MM.1S (cell line): ENCODE data around the gene SRPK2.

ENCODE experiments used
- DNase-seq: peaks from one replicate; pipeline ENCODE4 v3.0.0-alpha.2; 2015
- H2AFZ ChIP-seq: fragments of 300-600 bp; sonication (generic); 2 replicates; pipeline ENCODE4 v1.6.0; 2016; ENCODE audit warnings: antibody characterized with exemption, low read length
- H3F3A ChIP-seq: fragments of 300-600 bp; sonication (generic); 2 replicates; pipeline ENCODE4 v1.6.1; 2016; ENCODE audit warnings: mild to moderate bottlenecking, antibody characterized with exemption, low read length, moderate library complexity, mixed read lengths; ENCODE audit not compliant: insufficient read depth
- H3K27ac ChIP-seq: fragments of 300-600 bp; sonication (generic); 2 replicates; pipeline ENCODE4 v1.5.1; 2016; ENCODE audit warnings: mild to moderate bottlenecking, low read length
- H3K27me3 ChIP-seq: fragments of 300-600 bp; sonication (generic); replicated peaks from 2 replicates; pipeline ENCODE4 v1.6.0; 2016; ENCODE audit warnings: low read length; ENCODE audit not compliant: insufficient read depth
- H3K36me3 ChIP-seq: fragments of 300-600 bp; sonication (generic); replicated peaks from 2 replicates; pipeline ENCODE4 v1.6.1; 2016; ENCODE audit warnings: mild to moderate bottlenecking, low read length, mixed read lengths; ENCODE audit not compliant: insufficient read depth
- H3K4me1 ChIP-seq: fragments of 300-600 bp; sonication (generic); 2 replicates; pipeline ENCODE4 v1.6.1; 2016; ENCODE audit warnings: low read length, mixed read lengths
- H3K4me2 ChIP-seq: fragments of 300-600 bp; sonication (generic); 2 replicates; pipeline ENCODE4 v1.6.0; 2016; ENCODE audit warnings: low read depth, low read length
- H3K4me3 ChIP-seq: fragments of 300-600 bp; sonication (generic); 2 replicates; pipeline ENCODE4 v1.5.1; 2016; ENCODE audit warnings: low read length, mixed read lengths
- H3K79me2 ChIP-seq: fragments of 300-600 bp; sonication (generic); 2 replicates; pipeline ENCODE4 v1.6.1; 2016; ENCODE audit warnings: mixed run types, low read length, mixed read lengths
- H3K9ac ChIP-seq: fragments of 300-600 bp; sonication (generic); 2 replicates; pipeline ENCODE4 v1.6.1; 2016; ENCODE audit warnings: low read length, mixed read lengths
- H3K9me2 ChIP-seq: fragments of 300-600 bp; sonication (generic); replicated peaks from 2 replicates; pipeline ENCODE4 v1.6.1; 2016; ENCODE audit warnings: mild to moderate bottlenecking, low read length, mixed read lengths; ENCODE audit not compliant: insufficient read depth
- H3K9me3 ChIP-seq: fragments of 300-600 bp; sonication (generic); replicated peaks from 2 replicates; pipeline ENCODE4 v1.6.1; 2016; ENCODE audit warnings: mild to moderate bottlenecking, low read length, mixed read lengths; ENCODE audit not compliant: insufficient read depth
- H4K20me1 ChIP-seq: fragments of 300-600 bp; sonication (generic); 2 replicates; pipeline ENCODE4 v1.6.1; 2016; ENCODE audit warnings: mild to moderate bottlenecking, low read length, moderate library complexity, mixed read lengths; ENCODE audit not compliant: insufficient read depth
- CTCF ChIP-seq: fragments of 300-600 bp; sonication (generic); IDR thresholded peaks from 2 replicates; pipeline ENCODE4 v1.5.1; 2016; ENCODE audit warnings: antibody characterized with exemption, low read length, mixed read lengths
- EZH2 ChIP-seq: fragments of 300-600 bp; sonication (generic); optimal IDR thresholded peaks from 2 replicates; pipeline ENCODE3; 2017; ENCODE audit warnings: low read depth, mild to moderate bottlenecking, antibody characterized with exemption, low read length, mixed read lengths
- EZH2phosphoT487 ChIP-seq: fragments of 300-600 bp; sonication (generic); IDR thresholded peaks from 2 replicates; pipeline ENCODE4 v1.6.1; 2018; ENCODE audit warnings: antibody characterized with exemption, low read length

SRPK2 gene

DNA sequence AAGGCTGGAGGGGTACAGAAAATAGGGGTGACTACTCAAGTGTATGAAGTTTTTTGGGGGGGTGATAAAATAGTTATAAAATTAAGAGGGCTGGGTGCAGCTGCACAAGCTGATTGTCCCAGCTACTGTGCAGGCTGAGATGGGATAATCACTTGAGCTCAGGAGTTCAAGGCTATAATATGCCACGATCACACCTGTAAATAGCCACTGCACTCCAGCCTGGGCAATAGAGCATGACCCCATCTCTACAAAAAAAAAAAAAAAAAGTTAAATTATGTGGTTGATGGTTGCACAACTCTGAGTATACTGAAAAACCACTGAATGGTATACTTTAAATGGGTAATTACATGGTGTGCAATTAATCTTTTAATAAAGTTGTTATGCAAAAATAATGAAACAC, 172.9 kb downstream of the SRPK2 start:
- Histone ChIP-seq H2AFZ (no peak overlapping the region), H3K9me2 (no peaks in the 10 kb centered on the region), H3K4me2 (no peak overlapping the region), H3K79me2 (peaks cover 99% of the 10 kb centered on the region), H3K9me3 (no peaks in the 10 kb centered on the region), H3F3A (peaks cover 6% of the 10 kb centered on the region; the same call in 1 of the 2 replicates), H3K4me1 (peaks cover 14% of the 10 kb centered on the region), H3K27me3 (no peaks in the 10 kb centered on the region), H3K9ac (no peak overlapping the region), H3K4me3 (no peak overlapping the region), H4K20me1 (0 out of 2 replicates have a peak, but pooled peaks cover 6% of the 10 kb centered on the region), H3K36me3 (no peaks in the 10 kb centered on the region), H3K27ac (no peak overlapping the region)
- TF ChIP-seq EZH2phosphoT487 = no peak
- TF ChIP-seq EZH2 = no peak
- TF ChIP-seq CTCF = no peak
- DNase-seq = no peak

GRCh38 chr7:105215182-105215581, 173.5 kb downstream of the SRPK2 start:
- H4K20me1 ChIP-seq = peaks cover 10% of the 10 kb centered on the region; the same call in 1 of the 2 replicates
- no peak overlapping the region for H3K9ac ChIP-seq

GRCh38 chr7:105213611-105214010, 175.1 kb downstream of the SRPK2 start:
- H4K20me1 ChIP-seq = peaks cover 13% of the 10 kb centered on the region
- H3K27ac ChIP-seq = no peak overlapping the region
- H3K9ac ChIP-seq = no peak overlapping the region
- no peaks in the 10 kb centered on the region for H3K27me3 ChIP-seq
- DNase-seq = no peak
- H3K4me3 ChIP-seq = no peak overlapping the region
- peaks cover 98% of the 10 kb centered on the region for H3K79me2 ChIP-seq
- H3F3A ChIP-seq = peaks cover 13% of the 10 kb centered on the region
- H3K4me1 ChIP-seq = peaks cover 24% of the 10 kb centered on the region
- H3K9me3 ChIP-seq = no peaks in the 10 kb centered on the region
- TF ChIP-seq CTCF = no peak
- no peak for TF ChIP-seq EZH2phosphoT487
- TF ChIP-seq EZH2 = no peak
- H3K4me2 ChIP-seq = no peak overlapping the region
- H2AFZ ChIP-seq = no peak overlapping the region
- H3K36me3 ChIP-seq = no peaks in the 10 kb centered on the region
- H3K9me2 ChIP-seq = no peaks in the 10 kb centered on the region

More at GRCh38 chr7:105215182-105215581, 173.5 kb downstream of the SRPK2 start:
- Histone ChIP-seq H3K79me2 (peaks cover 99% of the 10 kb centered on the region), H3K27me3 (no peaks in the 10 kb centered on the region), H3K4me1 (peaks cover 20% of the 10 kb centered on the region), H3K4me3 (no peak overlapping the region), H3F3A (peaks cover 12% of the 10 kb centered on the region), H3K9me3 (no peaks in the 10 kb centered on the region), H3K4me2 (no peak overlapping the region), H2AFZ (no peak overlapping the region), H3K9me2 (no peaks in the 10 kb centered on the region), H3K27ac (no peak overlapping the region), H3K36me3 (no peaks in the 10 kb centered on the region)
- TF ChIP-seq CTCF (no peak), EZH2phosphoT487 (no peak), EZH2 (no peak)
- DNase-seq = no peak
